ENCODE data around the gene MUSTN1. TPM values are rescaled to one million over a fixed set of nuclear protein-coding genes. Genes with fewer than 3 reads are reported as not detected.

MUSTN1 gene
- total and polyA plus RNA-seq, 2 of the 13 experiments (the other 11 are each of a cell fraction or from before 2014, with no cell fraction given), result 0.84 to 1.4 TPM

DNA sequence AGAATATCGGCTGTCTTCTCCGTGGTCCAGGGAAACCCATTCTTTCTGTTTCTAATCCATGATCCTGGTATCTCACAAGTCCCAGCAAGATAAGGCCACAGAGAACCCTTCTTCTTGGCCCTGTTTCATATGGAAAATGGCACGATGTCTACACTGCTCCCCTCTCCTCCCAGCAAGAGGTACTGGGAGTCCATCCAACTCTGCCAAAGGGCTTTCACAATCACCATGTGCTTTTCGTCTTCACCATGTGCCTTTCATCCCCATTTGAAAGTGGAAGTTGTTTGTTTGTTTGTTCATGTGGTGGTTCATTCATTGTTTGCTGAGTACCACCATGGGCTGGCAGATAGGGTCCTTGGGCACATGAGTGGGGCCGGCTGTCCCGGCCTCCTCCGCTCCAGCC, 34.7 kb downstream of the MUSTN1 start:
- Histone ChIP-seq H3K27ac (ENCODE audit: extremely low read length, insufficient read depth, low read length) (no peak overlapping the region), H3K4me1 (ENCODE audit: insufficient read depth, low read length) (peaks cover 40% of the 10 kb centered on the region), H4K20me1 (ENCODE audit: insufficient read depth, low read length) (no peaks in the 10 kb centered on the region), H3K79me2 (ENCODE audit: insufficient read depth, low read length) (peaks cover 4% of the 10 kb centered on the region), H3K9me3 (ENCODE audit: low read length) (no peaks in the 10 kb centered on the region), H3K4me2 (ENCODE audit: low read depth, low read length) (no peak overlapping the region), H2AFZ (ENCODE audit: low read length) (no peak overlapping the region), H3K36me3 (replicated peaks in 1 of 2; ENCODE audit: control insufficient read depth in 1 of 2, insufficient read depth in 2 of 2, low read length in 2 of 2) (peaks cover 35 to 74% of the 10 kb centered on the region in 2 experiments), H3K4me3 (replicated peaks in 1 of 3; ENCODE audit: insufficient read depth in 1 of 3, low read depth in 2 of 3, low read length in 3 of 3) (no peak overlapping the region), H3K9ac (ENCODE audit: insufficient read depth, low read depth, low read length) (no peak overlapping the region), H3K27me3 (ENCODE audit: control insufficient read depth in 1 of 2, insufficient read depth in 2 of 2, low read length in 2 of 2) (no peaks in the 10 kb centered on the region)
- FAIRE-seq (no peak), DNase-seq (ENCODE audit: low spot score) (no peak), ATAC-seq (no peak)
- POLR2A ChIA-PET, result interaction anchor here (1.0 to 10.9 kb wide), 4 partner anchors 9 to 21 kb away, joined by 3 to 466 read pairs (median 6); partner anchors contain the start of genes ITIH1 and NEK4
- intact Hi-C loops (cut with micrococcal nuclease; ENCODE audit: unreplicated experiment), result no loop called here
- no TSS peak for BruUV-seq (replicated peaks)
- TF ChIP-seq EZH2 (conservative IDR thresholded peaks at IDR 0.05; ENCODE audit: low read depth, low read length), result no peak
- TF ChIP-seq, protein P1, sequence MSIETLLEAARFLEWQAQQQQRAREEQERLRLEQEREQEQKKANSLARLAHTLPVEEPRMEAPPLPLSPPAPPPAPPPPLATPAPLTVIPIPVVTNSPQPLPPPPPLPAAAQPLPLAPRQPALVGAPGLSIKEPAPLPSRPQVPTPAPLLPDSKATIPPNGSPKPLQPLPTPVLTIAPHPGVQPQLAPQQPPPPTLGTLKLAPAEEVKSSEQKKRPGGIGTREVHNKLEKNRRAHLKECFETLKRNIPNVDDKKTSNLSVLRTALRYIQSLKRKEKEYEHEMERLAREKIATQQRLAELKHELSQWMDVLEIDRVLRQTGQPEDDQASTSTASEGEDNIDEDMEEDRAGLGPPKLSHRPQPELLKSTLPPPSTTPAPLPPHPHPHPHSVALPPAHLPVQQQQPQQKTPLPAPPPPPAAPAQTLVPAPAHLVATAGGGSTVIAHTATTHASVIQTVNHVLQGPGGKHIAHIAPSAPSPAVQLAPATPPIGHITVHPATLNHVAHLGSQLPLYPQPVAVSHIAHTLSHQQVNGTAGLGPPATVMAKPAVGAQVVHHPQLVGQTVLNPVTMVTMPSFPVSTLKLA (IDR thresholded peaks at IDR 0.05), result peak; percentile 100
- in situ Hi-C loops (cut with HindIII; ENCODE audit: extremely low pct_ligation_motif_present, low pct_unique_long_range_greater_than_20kb), result no loop called here
- WGBS (ENCODE audit: low lambda C conversion rate), result 94% methylated on average over 7 of the region's 7 CpGs
- CTCF ChIA-PET (ENCODE audit: low intra/inter-chr PET ratio, low total read pairs), result interaction anchor here (2.2 kb wide), 1 partner anchor 57 kb away, joined by 29 read pairs; no protein-coding TSS in a partner anchor

DNA sequence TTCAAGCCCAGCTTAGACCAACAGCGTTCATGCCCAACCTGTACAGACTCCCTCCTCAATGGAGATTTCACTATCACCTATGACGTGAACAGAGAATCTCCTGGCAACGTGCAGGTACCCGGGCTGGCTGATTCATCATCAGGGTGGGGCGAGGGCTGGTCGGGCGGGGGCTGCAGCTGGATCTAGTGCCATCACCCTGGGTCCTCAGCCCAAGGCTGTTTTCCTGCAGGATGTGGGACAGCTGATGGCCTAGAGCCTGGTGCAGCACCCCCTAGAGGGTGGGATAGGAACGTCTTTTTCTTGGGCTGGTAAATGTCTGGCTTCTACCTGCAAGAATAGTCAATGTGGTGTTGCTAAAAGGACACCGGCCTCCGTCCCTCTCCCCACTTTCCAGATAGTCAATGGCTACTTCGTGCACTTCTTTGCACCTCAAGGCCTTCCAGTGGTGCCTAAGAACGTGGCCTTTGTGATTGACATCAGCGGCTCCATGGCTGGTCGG, 35.8 kb downstream of the MUSTN1 start:
- in situ Hi-C loops (cut with HindIII; ENCODE audit: extremely low pct_ligation_motif_present, low pct_unique_long_range_greater_than_20kb), result no loop called here
- ATAC-seq, result peak; percentile 45
- H3K4me2 ChIP-seq (ENCODE audit: low read depth, low read length), result no peak overlapping the region
- peaks cover 32 to 63% of the 10 kb centered on the region in 2 experiments for H3K36me3 ChIP-seq (replicated peaks in 1 of 2; ENCODE audit: control insufficient read depth in 1 of 2, insufficient read depth in 2 of 2, low read length in 2 of 2)
- no peak overlapping the region for H2AFZ ChIP-seq (ENCODE audit: low read length)
- H3K27me3 ChIP-seq (ENCODE audit: control insufficient read depth in 1 of 2, insufficient read depth in 2 of 2, low read length in 2 of 2), result no peaks in the 10 kb centered on the region
- H3K79me2 ChIP-seq (ENCODE audit: insufficient read depth, low read length), result peaks cover 4% of the 10 kb centered on the region
- CTCF ChIA-PET (ENCODE audit: low intra/inter-chr PET ratio, low total read pairs), result interaction anchor here (1.3 to 2.2 kb wide), 2 partner anchors 51 to 56 kb away, joined by 3 to 29 read pairs; no protein-coding TSS in a partner anchor
- no peak overlapping the region for H3K27ac ChIP-seq (ENCODE audit: extremely low read length, insufficient read depth, low read length)
- no peaks in the 10 kb centered on the region for H3K9me3 ChIP-seq (ENCODE audit: low read length)
- DNase-seq (ENCODE audit: low spot score), result peak; percentile 41
- peak; percentile 77 for FAIRE-seq
- intact Hi-C loops (cut with micrococcal nuclease; ENCODE audit: unreplicated experiment), result loop anchor here (1.0 kb wide), 1 partner anchor 57 kb away; no protein-coding TSS in a partner anchor
- no peaks in the 10 kb centered on the region for H4K20me1 ChIP-seq (ENCODE audit: insufficient read depth, low read length)
- no peak overlapping the region for H3K4me3 ChIP-seq (replicated peaks in 1 of 3; ENCODE audit: insufficient read depth in 1 of 3, low read depth in 2 of 3, low read length in 3 of 3)
- BruUV-seq (replicated peaks), result no TSS peak
- H3K4me1 ChIP-seq (ENCODE audit: insufficient read depth, low read length), result peaks cover 51% of the 10 kb centered on the region
- POLR2A ChIA-PET, result interaction anchor here (0.6 to 10.9 kb wide), 9 partner anchors 9 to 94 kb away, joined by 3 to 466 read pairs (median 5); partner anchors contain the start of genes ITIH1 and NEK4
- no peak overlapping the region for H3K9ac ChIP-seq (ENCODE audit: insufficient read depth, low read depth, low read length)
- WGBS (ENCODE audit: low lambda C conversion rate), result 53% methylated on average over 7 of the region's 14 CpGs
- no peak for TF ChIP-seq HIVEP1 (CRISPR knock-in tag; IDR thresholded peaks at IDR 0.05)
- no peak for TF ChIP-seq MXD1 (CRISPR knock-in tag; IDR thresholded peaks at IDR 0.05)
- TF ChIP-seq PRMT3 (CRISPR knock-in tag; IDR thresholded peaks at IDR 0.05; ENCODE audit: borderline replicate concordance, low read depth), result no peak
- TF ChIP-seq SETDB1 (CRISPR knock-in tag; IDR thresholded peaks at IDR 0.05; ENCODE audit: borderline replicate concordance), result no peak
- TF ChIP-seq POLR2AphosphoS2 (IDR thresholded peaks at IDR 0.05; ENCODE audit: low read depth, low read length), result 0 out of 2 replicates have a peak, but pooled peaks have one; percentile 45
- peak; percentile 73; the same call in 1 of the 2 replicates for TF ChIP-seq ZNF12 (CRISPR knock-in tag; IDR thresholded peaks at IDR 0.05)
- no peak for TF ChIP-seq PITX1 (CRISPR knock-in tag; IDR thresholded peaks at IDR 0.05)
- TF ChIP-seq CCDC6 (CRISPR knock-in tag; IDR thresholded peaks at IDR 0.05), result no peak
- TF ChIP-seq DNMT3B (CRISPR knock-in tag; conservative IDR thresholded peaks at IDR 0.05), result no peak
- TF ChIP-seq HOXA9 (CRISPR knock-in tag; IDR thresholded peaks at IDR 0.05; ENCODE audit: borderline replicate concordance), result no peak
- 0 out of 2 replicates have a peak, but pooled peaks have one; percentile 24 for TF ChIP-seq ZNF691 (CRISPR knock-in tag; IDR thresholded peaks at IDR 0.05; ENCODE audit: borderline replicate concordance, low read depth)
- no peak for TF ChIP-seq SMARCC2 (IDR thresholded peaks at IDR 0.05)
- TF ChIP-seq DPF2 (CRISPR knock-in tag; IDR thresholded peaks at IDR 0.05; ENCODE audit: borderline replicate concordance, low read depth), result no peak
- TF ChIP-seq ZNF614 (CRISPR knock-in tag; IDR thresholded peaks at IDR 0.05; ENCODE audit: borderline replicate concordance), result no peak
